Bronchial epithelial cell (primary cell): ENCODE results near the gene NSUN2. TPM values are rescaled to one million over a fixed set of nuclear protein-coding genes. Genes with fewer than 3 reads are reported as not detected.

Source experiments
- DNase-seq: peaks from one replicate; pipeline ENCODE4 v3.0.0-alpha.2; 2010; ENCODE audit warnings: low read depth
- FAIRE-seq: peaks from 2 replicates; lab custom pipeline; 2011; peaks lifted over from hg19 to GRCh38; lab: Jason Lieb, UNC
- H3K27me3 ChIP-seq: 2 replicates; pipeline ENCODE4 v1.5.1; 2011; ENCODE audit warnings: low read length; ENCODE audit not compliant: control insufficient read depth, insufficient read depth
- H3K36me3 ChIP-seq: 2 replicates; pipeline ENCODE4 v1.5.1; 2011; ENCODE audit warnings: low read length; ENCODE audit not compliant: control insufficient read depth, insufficient read depth
- H3K4me3 ChIP-seq: 2 replicates; pipeline ENCODE4 v1.5.1; 2011; ENCODE audit warnings: mild to moderate bottlenecking, low read depth, low read length, control low read depth
- CTCF ChIP-seq: IDR thresholded peaks from 2 replicates; pipeline ENCODE4 v1.5.1; 2011; ENCODE audit warnings: mild to moderate bottlenecking, moderate library complexity, low read length, control low read depth, inconsistent platforms; ENCODE audit not compliant: insufficient read depth, severe bottlenecking
- total RNA-seq: library from RNA; depleted of rRNA; stranded (reverse); fragments of >200 nt; gene quantifications from 2 replicates; pipeline ENCODE4 v1.2.1, GENCODE V29; 2014

NSUN2 gene
- total RNA-seq, 1 donor from 2014 or later, result 78.5 TPM

DNA sequence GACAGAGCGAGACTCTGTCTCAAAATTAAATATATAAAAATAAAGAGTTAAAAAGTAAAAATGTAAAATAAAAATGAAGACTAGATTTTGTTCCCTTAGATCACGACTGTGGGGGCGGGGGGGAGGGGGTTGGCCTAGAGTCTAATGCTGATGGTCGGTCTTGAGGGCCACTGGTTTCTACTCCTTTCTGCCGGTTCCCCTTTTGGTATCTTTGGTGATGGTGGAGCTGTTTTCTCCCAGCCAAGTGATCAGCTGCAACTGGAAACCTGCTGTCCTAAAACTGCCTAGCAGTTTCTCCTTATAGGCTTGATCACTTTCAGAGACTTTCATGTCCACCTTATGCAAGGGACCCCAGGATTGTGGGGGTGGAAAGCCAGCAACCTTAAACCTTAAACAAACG lies 1.5 kb upstream of the NSUN2 start:
- Histone ChIP-seq H3K4me3 (peak overlapping the region; percentile 73), H3K27me3 (no peaks in the 10 kb centered on the region), H3K36me3 (peaks cover 3% of the 10 kb centered on the region)
- no peak for TF ChIP-seq CTCF
- DNase-seq, result peak; percentile 1
- no peak for FAIRE-seq

DNA sequence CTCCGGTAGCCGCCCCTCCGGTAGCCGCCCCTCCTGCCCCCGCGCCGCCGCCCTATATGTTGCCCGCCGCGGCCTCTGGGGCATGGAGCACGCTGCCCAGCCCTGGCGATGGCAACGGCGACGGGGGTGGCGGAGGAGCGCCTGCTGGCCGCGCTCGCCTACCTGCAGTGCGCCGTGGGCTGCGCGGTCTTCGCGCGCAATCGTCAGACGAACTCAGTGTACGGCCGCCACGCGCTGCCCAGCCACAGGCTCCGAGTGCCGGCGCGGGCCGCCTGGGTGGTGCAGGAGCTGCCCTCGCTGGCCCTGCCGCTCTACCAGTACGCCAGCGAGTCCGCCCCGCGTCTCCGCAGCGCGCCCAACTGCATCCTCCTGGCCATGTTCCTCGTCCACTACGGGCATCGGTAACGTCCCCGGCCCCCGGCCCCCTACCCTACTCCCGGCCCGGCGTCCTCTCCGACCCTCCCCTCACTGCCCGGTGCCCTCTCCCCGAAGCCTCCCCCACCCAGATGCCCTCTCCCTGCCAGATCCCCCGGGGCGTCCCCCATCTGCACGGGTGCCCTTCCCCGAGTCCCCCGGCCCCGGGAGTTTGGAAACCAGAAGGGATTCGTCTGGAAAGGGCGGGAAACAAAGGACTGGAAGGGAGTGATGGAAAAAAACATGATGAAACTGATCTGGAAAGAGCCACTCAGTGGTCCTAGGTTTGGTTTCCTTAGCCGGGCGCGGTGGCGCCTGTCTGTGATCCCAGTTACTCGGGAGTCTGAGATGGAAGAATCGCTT lies 813 bp upstream of the NSUN2 start:
- no peaks in the 10 kb centered on the region for H3K27me3 ChIP-seq
- no peak for FAIRE-seq
- H3K4me3 ChIP-seq, result peak overlapping the region; percentile 73
- DNase-seq, result peak; percentile 3
- peak; percentile 5 for TF ChIP-seq CTCF
- peaks cover 4% of the 10 kb centered on the region for H3K36me3 ChIP-seq

GRCh38 chr5:6632324-6632887 lies 438 bp downstream of the NSUN2 start:
- peak overlapping the region; percentile 73 for H3K4me3 ChIP-seq
- DNase-seq, result peak; percentile 27
- FAIRE-seq, result no peak
- no peaks in the 10 kb centered on the region for H3K27me3 ChIP-seq
- TF ChIP-seq CTCF, result no peak
- peaks cover 4% of the 10 kb centered on the region for H3K36me3 ChIP-seq

GRCh38 chr5:6631441-6631840 lies 1.4 kb downstream of the NSUN2 start:
- H3K4me3 ChIP-seq, result no peak overlapping the region
- no peaks in the 10 kb centered on the region for H3K27me3 ChIP-seq
- no peak for DNase-seq
- no peak for FAIRE-seq
- no peak for TF ChIP-seq CTCF
- peaks cover 4% of the 10 kb centered on the region for H3K36me3 ChIP-seq

- DNase-seq, result no peak
- Histone ChIP-seq H3K36me3 (peaks cover 18% of the 10 kb centered on the region), H3K27me3 (no peaks in the 10 kb centered on the region), H3K4me3 (no peak overlapping the region)
- no peak for FAIRE-seq
- no peak for TF ChIP-seq CTCF
These were observed 6.3 kb downstream of the NSUN2 start for GRCh38 chr5:6626508-6626907.

GRCh38 chr5:6623941-6624340 lies 8.9 kb downstream of the NSUN2 start:
- Histone ChIP-seq H3K27me3 (no peaks in the 10 kb centered on the region), H3K4me3 (no peak overlapping the region), H3K36me3 (peaks cover 21% of the 10 kb centered on the region)
- no peak for TF ChIP-seq CTCF
- FAIRE-seq (no peak), DNase-seq (peak; percentile 4)
